ENCODE data around the gene MAST3.

GRCh38 chr19:18196511-18196845, 98.9 kb downstream of the MAST3 start:
- no peak for TF ChIP-seq CTCF (IDR thresholded peaks at IDR 0.05)
- TF ChIP-seq POLR2AphosphoS5 (IDR thresholded peaks at IDR 0.05; ENCODE audit: insufficient read depth in 1 of 2, low read depth in 1 of 2) = no peak

Measured in vagina (tissue), 2 donors.